GM23338 (cell line): ENCODE measurements around the gene SDC1. TPM values are rescaled to one million over a fixed set of nuclear protein-coding genes. Genes with fewer than 3 reads are reported as not detected.

Experiments used
- ATAC-seq: fragments of 200-7000 bp; cut with Tn5 transposase; 3 replicates; pipeline ENCODE4 v1.9.1; 2020
- DNase-seq: peaks from one replicate; pipeline ENCODE4 v3.0.0-alpha.2; 2015; ENCODE audit warnings: low spot score
- H2AFZ ChIP-seq: fragments of 200-600 bp; sonication (generic); 2 replicates; pipeline ENCODE4 v1.8.0; 2016; ENCODE audit warnings: antibody characterized with exemption, mild to moderate bottlenecking, moderate library complexity
- H3F3A ChIP-seq: fragments of 200-600 bp; sonication (generic); replicated peaks from 2 replicates; pipeline ENCODE4 v1.8.0; 2017; ENCODE audit warnings: antibody characterized with exemption, mixed run types, low read depth
- H3K27ac ChIP-seq: fragments of 200-600 bp; sonication (generic); 2 replicates; pipeline ENCODE4 v1.6.1; 2016; ENCODE audit warnings: low read depth
- H3K27me3 ChIP-seq: fragments of 200-600 bp; sonication (generic); 2 replicates; pipeline ENCODE4 v1.8.0; 2016; ENCODE audit warnings: mild to moderate bottlenecking, mixed run types, moderate library complexity; ENCODE audit not compliant: insufficient read depth
- H3K36me3 ChIP-seq: fragments of 200-600 bp; sonication (generic); 2 replicates; pipeline ENCODE4 v1.8.0; 2016; ENCODE audit warnings: mild to moderate bottlenecking; ENCODE audit not compliant: insufficient read depth
- H3K4me1 ChIP-seq: fragments of 200-600 bp; sonication (generic); 2 replicates; pipeline ENCODE4 v1.8.0; 2016; ENCODE audit warnings: mild to moderate bottlenecking, moderate library complexity; ENCODE audit not compliant: insufficient read depth
- H3K4me2 ChIP-seq: fragments of 200-600 bp; sonication (generic); 2 replicates; pipeline ENCODE4 v1.7.1; 2017; ENCODE audit warnings: mixed run types
- H3K4me3 ChIP-seq: fragments of 200-600 bp; sonication (generic); 2 replicates; pipeline ENCODE4 v1.6.1; 2016; ENCODE audit warnings: mixed run types
- H3K79me2 ChIP-seq: fragments of 200-600 bp; sonication (generic); replicated peaks from 2 replicates; pipeline ENCODE4 v1.8.0; 2017; ENCODE audit warnings: mild to moderate bottlenecking; ENCODE audit not compliant: insufficient read depth
- H3K9me2 ChIP-seq: fragments of 200-600 bp; sonication (generic); 2 replicates; pipeline ENCODE4 v1.8.0; 2017; ENCODE audit not compliant: insufficient read depth
- H4K20me1 ChIP-seq: fragments of 200-600 bp; sonication (generic); replicated peaks from 2 replicates; pipeline ENCODE4 v1.8.0; 2017; ENCODE audit warnings: mild to moderate bottlenecking; ENCODE audit not compliant: insufficient read depth
- H3K27ac Mint-ChIP-seq: 2 replicates; pipeline ENCODE4 v1.8.0; 2020; ENCODE audit warnings: inconsistent platforms, mild to moderate bottlenecking, moderate library complexity, mixed read lengths
- H3K27me3 Mint-ChIP-seq: 3 replicates; pipeline ENCODE4 v1.8.0; 2022; ENCODE audit warnings: low read depth, mild to moderate bottlenecking, moderate library complexity, mixed read lengths, inconsistent platforms; ENCODE audit not compliant: insufficient read depth, poor library complexity
- H3K36me3 Mint-ChIP-seq: 3 replicates; pipeline ENCODE4 v1.8.0; 2021; ENCODE audit warnings: low read depth, mild to moderate bottlenecking, inconsistent platforms, moderate library complexity, mixed read lengths
- H3K4me1 Mint-ChIP-seq: 3 replicates; pipeline ENCODE4 v1.8.0; 2020; ENCODE audit warnings: mild to moderate bottlenecking, inconsistent platforms, mixed read lengths
- H3K4me3 Mint-ChIP-seq: 3 replicates; pipeline ENCODE4 v1.8.0; 2021; ENCODE audit warnings: moderate library complexity, mild to moderate bottlenecking, inconsistent platforms, mixed read lengths
- H3K9me3 Mint-ChIP-seq: 3 replicates; pipeline ENCODE4 v1.8.0; 2020; ENCODE audit warnings: moderate library complexity, mild to moderate bottlenecking, inconsistent platforms, mixed read lengths
- CREB1 ChIP-seq: fragments of 250-450 bp; sonication (Bioruptor Pico); IDR thresholded peaks from 2 replicates; pipeline ENCODE4 v1.5.0; 2020; ENCODE audit warnings: low read depth, mild to moderate bottlenecking, moderate library complexity
- NANOG ChIP-seq: IDR thresholded peaks from 2 replicates; pipeline ENCODE4 v1.6.1; 2016; ENCODE audit warnings: antibody characterized with exemption, borderline replicate concordance
- POLR2AphosphoS5 ChIP-seq: IDR thresholded peaks from 2 replicates; pipeline ENCODE4 v1.6.1; 2016; ENCODE audit warnings: antibody characterized with exemption, low read depth
- REST ChIP-seq: IDR thresholded peaks from one replicate; pipeline ENCODE4 v1.6.1; 2018; ENCODE audit warnings: antibody characterized with exemption; ENCODE audit not compliant: unreplicated experiment
- STAT1 ChIP-seq: IDR thresholded peaks from one replicate; pipeline ENCODE4 v1.6.1; 2016; ENCODE audit warnings: antibody characterized with exemption; ENCODE audit not compliant: unreplicated experiment
- ZNF462 ChIP-seq: fragments of 250-450 bp; sonication (Bioruptor Pico); IDR thresholded peaks from 2 replicates; pipeline ENCODE4 v1.5.0; 2020; ENCODE audit warnings: mild to moderate bottlenecking, moderate library complexity
- polyA plus RNA-seq: library from polyadenylated mRNA; unstranded; fragments of >200 nt; fragmentation: Nextera tagmentation; extraction: Ambion mirVana; gene quantifications from 2 replicates; pipeline ENCODE4 v1.2.1, GENCODE V29; 2016
- total RNA-seq: library from RNA; depleted of rRNA; stranded (reverse); fragments of >200 nt; shearing (Covaris generic); gene quantifications from 2 replicates; pipeline ENCODE4 v1.2.3, GENCODE V29; 2014

Gene SDC1
- total and polyA plus RNA-seq, 2 experiments from 2014 or later = 16.6 to 43.0 TPM

- no peak for TF ChIP-seq ZNF462 (CRISPR knock-in tag)
These were observed 65.4 kb downstream of the SDC1 start (continued) for GRCh38 chr2:20159411-20160070.

- DNase-seq = no peak
- no peak for ATAC-seq
- Mint-ChIP-seq H3K4me3 (no peak overlapping the region), H3K27ac (no peak overlapping the region), H3K36me3 (no peaks in the 10 kb centered on the region), H3K27me3 (peaks cover 1% of the 10 kb centered on the region), H3K4me1 (peaks cover 8% of the 10 kb centered on the region; the same call in 2 of the 3 replicates), H3K9me3 (no peaks in the 10 kb centered on the region; the same call in 2 of the 3 replicates)
- Histone ChIP-seq H4K20me1 (no peaks in the 10 kb centered on the region), H2AFZ (no peak overlapping the region; the same call in 1 of the 2 replicates), H3K4me2 (no peak overlapping the region), H3K36me3 (no peaks in the 10 kb centered on the region), H3F3A (no peaks in the 10 kb centered on the region), H3K27ac (no peak overlapping the region), H3K27me3 (no peaks in the 10 kb centered on the region), H3K4me3 (no peak overlapping the region), H3K79me2 (no peaks in the 10 kb centered on the region), H3K9me2 (no peaks in the 10 kb centered on the region), H3K4me1 (no peaks in the 10 kb centered on the region)
- TF ChIP-seq STAT1 (no peak), POLR2AphosphoS5 (no peak), REST (no peak), NANOG (no peak), CREB1 (CRISPR knock-in tag) (no peak)
These were observed 67.6 kb downstream of the SDC1 start for GRCh38 chr2:20157193-20157891.
